Right lobe of liver (tissue), 4 donors: ENCODE data around the gene PPP1R13L.

Experiments used
- POLR2A ChIP-seq: fragments of 450-650 bp; IDR thresholded peaks from one replicate; pipeline ENCODE4 v1.6.1; 2017; ENCODE audit warnings: antibody characterized with exemption, mild to moderate bottlenecking
- TF ChIP-seq, protein P1 (sequence below), 4 donors: fragments of 200-600 bp in 3 of 4; fragments of 450-650 bp in 1 of 4; IDR thresholded peaks; one replicate each; pipeline versions ENCODE4 v1.5.1 to v1.8.0; 2016 to 2022; ENCODE audit warnings: antibody characterized with exemption in 4 of 4, mild to moderate bottlenecking in 2 of 4
- donor health status: DM: no; HTN: no; CAD: no.
- donor health status: DM: no; HTN: no; CAD: no.
- donor health status: DM: no; HTN: yes; CAD: no.

DNA sequence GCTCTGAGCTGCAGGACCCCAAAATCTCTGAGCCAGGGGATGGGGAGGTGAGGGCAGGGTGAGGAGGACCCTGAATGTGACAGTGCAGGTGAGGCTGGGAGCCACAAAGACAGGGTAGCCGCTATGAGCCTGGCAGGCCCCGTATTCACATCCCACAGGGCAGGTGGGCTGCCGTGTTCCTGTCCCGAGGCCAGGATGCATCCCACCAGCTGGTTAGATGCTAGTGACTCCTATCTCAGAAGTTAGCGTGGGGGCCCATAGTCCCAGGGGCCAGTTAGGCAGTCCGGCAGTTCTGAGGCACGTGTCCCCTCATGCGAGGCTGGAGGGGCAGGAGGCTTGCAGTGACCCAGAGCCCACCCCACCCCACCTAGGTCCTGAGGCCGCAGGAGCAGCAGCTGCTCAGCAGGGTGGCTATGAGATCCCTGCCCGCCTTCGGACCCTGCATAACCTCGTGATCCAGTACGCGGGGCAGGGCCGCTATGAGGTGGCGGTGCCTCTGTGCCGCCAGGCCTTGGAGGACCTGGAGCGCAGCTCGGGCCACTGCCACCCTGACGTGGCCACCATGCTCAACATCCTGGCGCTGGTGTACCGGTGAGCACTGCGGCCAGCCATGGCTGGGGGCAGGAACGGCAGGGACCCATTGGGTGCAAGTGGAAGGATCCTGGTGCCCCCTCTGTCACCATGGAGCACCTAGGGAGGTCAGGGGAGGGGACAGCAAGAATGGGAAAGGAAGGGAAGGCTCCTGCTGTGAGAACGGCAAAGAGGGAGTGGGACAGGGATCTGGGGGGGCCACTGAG is 57.1 kb downstream of the PPP1R13L start:
- TF ChIP-seq, protein P1, sequence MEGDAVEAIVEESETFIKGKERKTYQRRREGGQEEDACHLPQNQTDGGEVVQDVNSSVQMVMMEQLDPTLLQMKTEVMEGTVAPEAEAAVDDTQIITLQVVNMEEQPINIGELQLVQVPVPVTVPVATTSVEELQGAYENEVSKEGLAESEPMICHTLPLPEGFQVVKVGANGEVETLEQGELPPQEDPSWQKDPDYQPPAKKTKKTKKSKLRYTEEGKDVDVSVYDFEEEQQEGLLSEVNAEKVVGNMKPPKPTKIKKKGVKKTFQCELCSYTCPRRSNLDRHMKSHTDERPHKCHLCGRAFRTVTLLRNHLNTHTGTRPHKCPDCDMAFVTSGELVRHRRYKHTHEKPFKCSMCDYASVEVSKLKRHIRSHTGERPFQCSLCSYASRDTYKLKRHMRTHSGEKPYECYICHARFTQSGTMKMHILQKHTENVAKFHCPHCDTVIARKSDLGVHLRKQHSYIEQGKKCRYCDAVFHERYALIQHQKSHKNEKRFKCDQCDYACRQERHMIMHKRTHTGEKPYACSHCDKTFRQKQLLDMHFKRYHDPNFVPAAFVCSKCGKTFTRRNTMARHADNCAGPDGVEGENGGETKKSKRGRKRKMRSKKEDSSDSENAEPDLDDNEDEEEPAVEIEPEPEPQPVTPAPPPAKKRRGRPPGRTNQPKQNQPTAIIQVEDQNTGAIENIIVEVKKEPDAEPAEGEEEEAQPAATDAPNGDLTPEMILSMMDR (IDR thresholded peaks at IDR 0.05): no peak
- no peak for TF ChIP-seq POLR2A
